ENCODE results near the gene PRKCE.

DNA sequence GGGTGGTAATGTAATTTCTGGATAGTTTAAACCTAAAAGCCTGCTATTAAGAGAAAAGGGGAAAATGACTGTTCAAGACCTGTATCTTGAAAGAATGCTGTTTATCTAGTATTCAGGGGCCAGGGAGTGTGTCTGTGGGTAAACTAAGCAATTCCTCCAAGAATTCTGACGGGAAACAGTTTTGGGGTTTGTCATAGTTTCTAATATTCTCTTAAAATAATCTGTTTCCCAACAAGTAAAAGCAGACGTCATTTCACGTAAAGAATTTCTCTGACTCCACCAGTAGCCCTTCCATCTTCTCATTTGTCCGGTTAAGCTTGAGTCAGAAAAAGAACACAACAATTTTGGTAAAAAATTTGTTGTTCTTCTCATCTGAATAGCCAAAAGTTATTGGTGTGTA is 413.7 kb downstream of the PRKCE start:
- TF ChIP-seq, protein P1, sequence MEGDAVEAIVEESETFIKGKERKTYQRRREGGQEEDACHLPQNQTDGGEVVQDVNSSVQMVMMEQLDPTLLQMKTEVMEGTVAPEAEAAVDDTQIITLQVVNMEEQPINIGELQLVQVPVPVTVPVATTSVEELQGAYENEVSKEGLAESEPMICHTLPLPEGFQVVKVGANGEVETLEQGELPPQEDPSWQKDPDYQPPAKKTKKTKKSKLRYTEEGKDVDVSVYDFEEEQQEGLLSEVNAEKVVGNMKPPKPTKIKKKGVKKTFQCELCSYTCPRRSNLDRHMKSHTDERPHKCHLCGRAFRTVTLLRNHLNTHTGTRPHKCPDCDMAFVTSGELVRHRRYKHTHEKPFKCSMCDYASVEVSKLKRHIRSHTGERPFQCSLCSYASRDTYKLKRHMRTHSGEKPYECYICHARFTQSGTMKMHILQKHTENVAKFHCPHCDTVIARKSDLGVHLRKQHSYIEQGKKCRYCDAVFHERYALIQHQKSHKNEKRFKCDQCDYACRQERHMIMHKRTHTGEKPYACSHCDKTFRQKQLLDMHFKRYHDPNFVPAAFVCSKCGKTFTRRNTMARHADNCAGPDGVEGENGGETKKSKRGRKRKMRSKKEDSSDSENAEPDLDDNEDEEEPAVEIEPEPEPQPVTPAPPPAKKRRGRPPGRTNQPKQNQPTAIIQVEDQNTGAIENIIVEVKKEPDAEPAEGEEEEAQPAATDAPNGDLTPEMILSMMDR (IDR thresholded peaks at IDR 0.05), result no peak
- no peak for TF ChIP-seq POLR2A (IDR thresholded peaks at IDR 0.05)
